Measurements from ENCODE around the gene MDM2. TPM values are rescaled to one million over a fixed set of nuclear protein-coding genes. Genes with fewer than 3 reads are reported as not detected.
A peak's percentile ranks its signal among the peaks of the same experiment; 100 is the strongest.

MDM2 gene
- polyA plus RNA-seq, 2 donors, result 21.9 to 93.4 TPM

GRCh38 chr12:68781728-68782127 lies 26.2 kb upstream of the MDM2 start:
- no peak overlapping the region for H3K27ac ChIP-seq (ENCODE audit: low read depth in 2 of 2, low read length in 1 of 2)
- no peaks in the 10 kb centered on the region for H3K36me3 ChIP-seq (ENCODE audit: control insufficient read depth in 2 of 2, insufficient read depth in 2 of 2, low read length in 1 of 2)
- no peak overlapping the region for H3K4me3 ChIP-seq (ENCODE audit: low read depth in 1 of 2, low read length in 2 of 2)
- peaks cover 0 to 2% of the 10 kb centered on the region in 2 donors for H3K4me1 ChIP-seq (ENCODE audit: control insufficient read depth in 2 of 2, insufficient read depth in 2 of 2, low read length in 1 of 2)
- H3K9me3 ChIP-seq (ENCODE audit: control insufficient read depth in 2 of 2, insufficient read depth in 1 of 2, low read depth in 1 of 2, low read length in 1 of 2), result no peaks in the 10 kb centered on the region
- WGBS, 2 donors, result 90 to 91% methylated on average over 6 of the region's 6 CpGs
- no peaks in the 10 kb centered on the region for H3K27me3 ChIP-seq (ENCODE audit: control insufficient read depth in 1 of 2, insufficient read depth in 2 of 2, low read length in 2 of 2)

- Histone ChIP-seq H3K4me1 (ENCODE audit: control insufficient read depth in 2 of 2, insufficient read depth in 2 of 2, low read length in 1 of 2) (peaks cover 0 to 2% of the 10 kb centered on the region in 2 donors), H3K9me3 (ENCODE audit: control insufficient read depth in 2 of 2, insufficient read depth in 1 of 2, low read depth in 1 of 2, low read length in 1 of 2) (no peaks in the 10 kb centered on the region), H3K4me3 (ENCODE audit: low read depth in 1 of 2, low read length in 2 of 2) (no peak overlapping the region), H3K36me3 (ENCODE audit: control insufficient read depth in 2 of 2, insufficient read depth in 2 of 2, low read length in 1 of 2) (no peaks in the 10 kb centered on the region), H3K27ac (ENCODE audit: low read depth in 2 of 2, low read length in 1 of 2) (no peak overlapping the region), H3K27me3 (ENCODE audit: control insufficient read depth in 1 of 2, insufficient read depth in 2 of 2, low read length in 2 of 2) (no peaks in the 10 kb centered on the region)
- WGBS, 2 donors, result 78 to 82% methylated on average over 8 of the region's 8 CpGs
These were observed 24.0 kb upstream of the MDM2 start for GRCh38 chr12:68784015-68784414.

GRCh38 chr12:68785358-68785757 lies 22.6 kb upstream of the MDM2 start:
- Histone ChIP-seq H3K27me3 (ENCODE audit: control insufficient read depth in 1 of 2, insufficient read depth in 2 of 2, low read length in 2 of 2) (no peaks in the 10 kb centered on the region), H3K9me3 (ENCODE audit: control insufficient read depth in 2 of 2, insufficient read depth in 1 of 2, low read depth in 1 of 2, low read length in 1 of 2) (no peaks in the 10 kb centered on the region), H3K4me1 (ENCODE audit: control insufficient read depth in 2 of 2, insufficient read depth in 2 of 2, low read length in 1 of 2) (peaks cover 0 to 2% of the 10 kb centered on the region in 2 donors), H3K36me3 (ENCODE audit: control insufficient read depth in 2 of 2, insufficient read depth in 2 of 2, low read length in 1 of 2) (no peaks in the 10 kb centered on the region), H3K27ac (ENCODE audit: low read depth in 2 of 2, low read length in 1 of 2) (no peak overlapping the region), H3K4me3 (ENCODE audit: low read depth in 1 of 2, low read length in 2 of 2) (no peak overlapping the region)
- 48 to 54% methylated on average over 2 of the region's 2 CpGs for WGBS, 2 donors

- Histone ChIP-seq H3K27me3 (ENCODE audit: control insufficient read depth in 1 of 2, insufficient read depth in 2 of 2, low read length in 2 of 2) (no peaks in the 10 kb centered on the region), H3K36me3 (ENCODE audit: control insufficient read depth in 2 of 2, insufficient read depth in 2 of 2, low read length in 1 of 2) (no peaks in the 10 kb centered on the region), H3K27ac (ENCODE audit: low read depth in 2 of 2, low read length in 1 of 2) (peak overlapping the region in 1 of 2 donors; percentile 5), H3K9me3 (ENCODE audit: control insufficient read depth in 2 of 2, insufficient read depth in 1 of 2, low read depth in 1 of 2, low read length in 1 of 2) (no peaks in the 10 kb centered on the region), H3K4me1 (ENCODE audit: control insufficient read depth in 2 of 2, insufficient read depth in 2 of 2, low read length in 1 of 2) (peaks cover 0 to 2% of the 10 kb centered on the region in 2 donors), H3K4me3 (ENCODE audit: low read depth in 1 of 2, low read length in 2 of 2) (no peak overlapping the region)
- 72 to 89% methylated on average over 5 of the region's 5 CpGs for WGBS, 2 donors
These were observed 22.2 kb upstream of the MDM2 start for GRCh38 chr12:68785823-68786222.

- no peaks in the 10 kb centered on the region for H3K9me3 ChIP-seq (ENCODE audit: control insufficient read depth in 2 of 2, insufficient read depth in 1 of 2, low read depth in 1 of 2, low read length in 1 of 2)
- WGBS, 2 donors, result 88 to 91% methylated on average over 2 of the region's 2 CpGs
- H3K4me1 ChIP-seq (ENCODE audit: control insufficient read depth in 2 of 2, insufficient read depth in 2 of 2, low read length in 1 of 2), result no peaks in the 10 kb centered on the region
- H3K27ac ChIP-seq (ENCODE audit: low read depth in 2 of 2, low read length in 1 of 2), result peak overlapping the region in 1 of 2 donors; percentile 41
- no peaks in the 10 kb centered on the region for H3K36me3 ChIP-seq (ENCODE audit: control insufficient read depth in 2 of 2, insufficient read depth in 2 of 2, low read length in 1 of 2)
- H3K4me3 ChIP-seq (ENCODE audit: low read depth in 1 of 2, low read length in 2 of 2), result no peak overlapping the region
- no peaks in the 10 kb centered on the region for H3K27me3 ChIP-seq (ENCODE audit: control insufficient read depth in 1 of 2, insufficient read depth in 2 of 2, low read length in 2 of 2)
These were observed 21.0 kb upstream of the MDM2 start for GRCh38 chr12:68786929-68787328.

- Histone ChIP-seq H3K27ac (ENCODE audit: low read depth in 2 of 2, low read length in 1 of 2) (no peak overlapping the region), H3K36me3 (ENCODE audit: control insufficient read depth in 2 of 2, insufficient read depth in 2 of 2, low read length in 1 of 2) (no peaks in the 10 kb centered on the region), H3K9me3 (ENCODE audit: control insufficient read depth in 2 of 2, insufficient read depth in 1 of 2, low read depth in 1 of 2, low read length in 1 of 2) (no peaks in the 10 kb centered on the region), H3K4me3 (ENCODE audit: low read depth in 1 of 2, low read length in 2 of 2) (no peak overlapping the region), H3K27me3 (ENCODE audit: control insufficient read depth in 1 of 2, insufficient read depth in 2 of 2, low read length in 2 of 2) (no peaks in the 10 kb centered on the region), H3K4me1 (ENCODE audit: control insufficient read depth in 2 of 2, insufficient read depth in 2 of 2, low read length in 1 of 2) (no peaks in the 10 kb centered on the region)
- WGBS, 2 donors, result 88 to 90% methylated on average over 3 of the region's 3 CpGs
These were observed 19.3 kb upstream of the MDM2 start for GRCh38 chr12:68788554-68789143.

- Histone ChIP-seq H3K27ac (ENCODE audit: low read depth in 2 of 2, low read length in 1 of 2) (no peak overlapping the region), H3K9me3 (ENCODE audit: control insufficient read depth in 2 of 2, insufficient read depth in 1 of 2, low read depth in 1 of 2, low read length in 1 of 2) (no peaks in the 10 kb centered on the region), H3K36me3 (ENCODE audit: control insufficient read depth in 2 of 2, insufficient read depth in 2 of 2, low read length in 1 of 2) (no peaks in the 10 kb centered on the region), H3K4me3 (ENCODE audit: low read depth in 1 of 2, low read length in 2 of 2) (no peak overlapping the region), H3K27me3 (ENCODE audit: control insufficient read depth in 1 of 2, insufficient read depth in 2 of 2, low read length in 2 of 2) (no peaks in the 10 kb centered on the region), H3K4me1 (ENCODE audit: control insufficient read depth in 2 of 2, insufficient read depth in 2 of 2, low read length in 1 of 2) (no peaks in the 10 kb centered on the region)
- WGBS, 2 donors, result 84 to 95% methylated on average over 14 of the region's 14 CpGs
These were observed 18.7 kb upstream of the MDM2 start for GRCh38 chr12:68789144-68789878.

GRCh38 chr12:68790081-68790951 lies 17.7 kb upstream of the MDM2 start:
- Histone ChIP-seq H3K9me3 (ENCODE audit: control insufficient read depth in 2 of 2, insufficient read depth in 1 of 2, low read depth in 1 of 2, low read length in 1 of 2) (no peaks in the 10 kb centered on the region), H3K27me3 (ENCODE audit: control insufficient read depth in 1 of 2, insufficient read depth in 2 of 2, low read length in 2 of 2) (no peaks in the 10 kb centered on the region), H3K4me3 (ENCODE audit: low read depth in 1 of 2, low read length in 2 of 2) (no peak overlapping the region), H3K36me3 (ENCODE audit: control insufficient read depth in 2 of 2, insufficient read depth in 2 of 2, low read length in 1 of 2) (no peaks in the 10 kb centered on the region), H3K4me1 (ENCODE audit: control insufficient read depth in 2 of 2, insufficient read depth in 2 of 2, low read length in 1 of 2) (no peaks in the 10 kb centered on the region), H3K27ac (ENCODE audit: low read depth in 2 of 2, low read length in 1 of 2) (no peak overlapping the region)
- WGBS, 2 donors, result 92 to 93% methylated on average over 13 of the region's 13 CpGs

- Histone ChIP-seq H3K27me3 (ENCODE audit: control insufficient read depth in 1 of 2, insufficient read depth in 2 of 2, low read length in 2 of 2) (no peaks in the 10 kb centered on the region), H3K4me3 (ENCODE audit: low read depth in 1 of 2, low read length in 2 of 2) (no peak overlapping the region), H3K27ac (ENCODE audit: low read depth in 2 of 2, low read length in 1 of 2) (no peak overlapping the region), H3K9me3 (ENCODE audit: control insufficient read depth in 2 of 2, insufficient read depth in 1 of 2, low read depth in 1 of 2, low read length in 1 of 2) (no peaks in the 10 kb centered on the region), H3K36me3 (ENCODE audit: control insufficient read depth in 2 of 2, insufficient read depth in 2 of 2, low read length in 1 of 2) (no peaks in the 10 kb centered on the region), H3K4me1 (ENCODE audit: control insufficient read depth in 2 of 2, insufficient read depth in 2 of 2, low read length in 1 of 2) (no peaks in the 10 kb centered on the region)
- 64 to 66% methylated on average over 3 of the region's 3 CpGs for WGBS, 2 donors
These were observed 17.1 kb upstream of the MDM2 start for GRCh38 chr12:68790952-68791234.

Measured in esophagus (tissue), 2 donors.